WTC11 (cell line): Measurements from ENCODE around the gene GATA2. TPM values are rescaled to one million over a fixed set of nuclear protein-coding genes. Genes with fewer than 3 reads are reported as not detected.

Source experiments
- ATAC-seq: fragments of 200-7000 bp; cut with Tn5 transposase; 2 replicates; pipeline ENCODE4 v1.10.0; 2021; ENCODE audit warnings: mild to moderate bottlenecking, moderate library complexity
- CTCF ChIA-PET: fragments of 300-600 bp; sonication (Branson Sonifier 250); formaldehyde crosslinking; loops from one replicate; lab custom pipeline; 2021; ENCODE audit warnings: antibody characterized with exemption; lab: Charles Lee
- POLR2A ChIA-PET: fragments of 350-600 bp; sonication (Branson Sonifier 250); formaldehyde crosslinking; loops from one replicate; lab custom pipeline; 2021; ENCODE audit warnings: antibody characterized with exemption; lab: Charles Lee
- DNase-seq: peaks from one replicate; pipeline ENCODE4 v3.0.0; 2021; ENCODE audit warnings: low spot score
- H3K27ac Mint-ChIP-seq: 2 replicates; pipeline ENCODE4 v1.8.0; 2021; ENCODE audit warnings: mixed read lengths
- H3K27me3 Mint-ChIP-seq: 2 replicates; pipeline ENCODE4 v1.8.0; 2021; ENCODE audit warnings: low read depth, mild to moderate bottlenecking, moderate library complexity, mixed read lengths
- H3K36me3 Mint-ChIP-seq: 2 replicates; pipeline ENCODE4 v1.8.0; 2021; ENCODE audit warnings: mixed read lengths
- H3K4me1 Mint-ChIP-seq: 2 replicates; pipeline ENCODE4 v1.8.0; 2022; ENCODE audit warnings: mixed read lengths
- H3K4me3 Mint-ChIP-seq: 2 replicates; pipeline ENCODE4 v1.8.0; 2021; ENCODE audit warnings: mild to moderate bottlenecking, moderate library complexity, mixed read lengths
- H3K9me3 Mint-ChIP-seq: 2 replicates; pipeline ENCODE4 v1.8.0; 2021; ENCODE audit warnings: mixed read lengths
- ATF6 ChIP-seq: sonication (generic); formaldehyde crosslinking; IDR thresholded peaks from 2 replicates; pipeline ENCODE4 v1.8.1; 2023; ENCODE audit warnings: mild to moderate bottlenecking, missing genetic modification reagents
- CDX4 ChIP-seq: fragments of 250-450 bp; sonication (Bioruptor Pico); IDR thresholded peaks from 2 replicates; pipeline ENCODE4 v1.9.0; 2021; ENCODE audit warnings: moderate library complexity, mild to moderate bottlenecking, inconsistent platforms, borderline replicate concordance
- E2F4 ChIP-seq: sonication (generic); formaldehyde crosslinking; IDR thresholded peaks from 2 replicates; pipeline ENCODE4 v1.8.1; 2022; ENCODE audit warnings: low read depth, mild to moderate bottlenecking, moderate library complexity, missing genetic modification reagents, borderline replicate concordance
- EMX1 ChIP-seq: fragments of 250-450 bp; sonication (Bioruptor Pico); IDR thresholded peaks from 2 replicates; pipeline ENCODE4 v1.8.0; 2021; ENCODE audit warnings: mild to moderate bottlenecking
- FOXJ3 ChIP-seq: sonication (generic); formaldehyde crosslinking; IDR thresholded peaks from 2 replicates; pipeline ENCODE4 v1.9.0; 2021; ENCODE audit warnings: missing genetic modification reagents, mild to moderate bottlenecking, borderline replicate concordance
- GTF2I ChIP-seq: fragments of 250-450 bp; sonication (Bioruptor Pico); conservative IDR thresholded peaks from 2 replicates; pipeline ENCODE4 v1.4.0; 2021; ENCODE audit warnings: mild to moderate bottlenecking
- IRF1 ChIP-seq: sonication (generic); formaldehyde crosslinking; IDR thresholded peaks from 2 replicates; pipeline ENCODE4 v1.8.0; 2023; ENCODE audit warnings: missing genetic modification reagents
- IRF2 ChIP-seq: sonication (generic); formaldehyde crosslinking; IDR thresholded peaks from 2 replicates; pipeline ENCODE4 v1.8.0; 2022; ENCODE audit warnings: low read depth, missing genetic modification reagents, borderline replicate concordance
- KAT7 ChIP-seq: sonication (generic); formaldehyde crosslinking; IDR thresholded peaks from 2 replicates; pipeline ENCODE4 v1.8.1; 2023; ENCODE audit warnings: missing genetic modification reagents, mild to moderate bottlenecking, borderline replicate concordance
- MLX ChIP-seq: sonication (generic); formaldehyde crosslinking; IDR thresholded peaks from 2 replicates; pipeline ENCODE4 v1.8.1; 2023; ENCODE audit warnings: mild to moderate bottlenecking, missing genetic modification reagents, moderate library complexity
- MXD4 ChIP-seq: fragments of 250-450 bp; sonication (Bioruptor Pico); IDR thresholded peaks from 2 replicates; pipeline ENCODE4 v1.8.0; 2021; ENCODE audit warnings: mild to moderate bottlenecking, moderate library complexity, borderline replicate concordance
- NFATC4 ChIP-seq: fragments of 250-450 bp; sonication (Bioruptor Pico); IDR thresholded peaks from 2 replicates; pipeline ENCODE4 v1.9.0; 2021; ENCODE audit warnings: mild to moderate bottlenecking
- NR3C1 ChIP-seq: sonication (generic); formaldehyde crosslinking; conservative IDR thresholded peaks from 2 replicates; pipeline ENCODE4 v1.8.1; 2023; ENCODE audit warnings: low read depth, mild to moderate bottlenecking, missing genetic modification reagents
- PRDM15 ChIP-seq: sonication (generic); formaldehyde crosslinking; IDR thresholded peaks from 2 replicates; pipeline ENCODE4 v1.8.0; 2022; ENCODE audit warnings: missing genetic modification reagents
- PRRX2 ChIP-seq: fragments of 250-450 bp; sonication (Bioruptor Pico); IDR thresholded peaks from 2 replicates; pipeline ENCODE4 v1.8.0; 2021; ENCODE audit warnings: mild to moderate bottlenecking
- TEAD1 ChIP-seq: sonication (generic); formaldehyde crosslinking; IDR thresholded peaks from 2 replicates; pipeline ENCODE4 v1.8.0; 2022; ENCODE audit warnings: mild to moderate bottlenecking, missing genetic modification reagents
- TEAD4 ChIP-seq: sonication (generic); formaldehyde crosslinking; IDR thresholded peaks from 2 replicates; pipeline ENCODE4 v1.8.0; 2022; ENCODE audit warnings: mild to moderate bottlenecking, missing genetic modification reagents
- TP53 ChIP-seq: sonication (generic); formaldehyde crosslinking; IDR thresholded peaks from 2 replicates; pipeline ENCODE4 v1.8.1; 2023; ENCODE audit warnings: mild to moderate bottlenecking, missing genetic modification reagents
- USF2 ChIP-seq: sonication (generic); formaldehyde crosslinking; IDR thresholded peaks from 2 replicates; pipeline ENCODE4 v1.8.1; 2023; ENCODE audit warnings: mild to moderate bottlenecking, missing genetic modification reagents, moderate library complexity
- ZNF121 ChIP-seq: sonication (generic); formaldehyde crosslinking; IDR thresholded peaks from 2 replicates; pipeline ENCODE4 v1.8.0; 2023; ENCODE audit warnings: missing genetic modification reagents
- ZNF138 ChIP-seq: sonication (generic); formaldehyde crosslinking; conservative IDR thresholded peaks from 2 replicates; pipeline ENCODE4 v1.8.1; 2022; ENCODE audit warnings: mild to moderate bottlenecking, moderate library complexity, missing genetic modification reagents
- ZNF232 ChIP-seq: sonication (generic); formaldehyde crosslinking; IDR thresholded peaks from 2 replicates; pipeline ENCODE4 v1.8.0; 2022; ENCODE audit warnings: mild to moderate bottlenecking, missing genetic modification reagents
- ZNF263 ChIP-seq: sonication (generic); formaldehyde crosslinking; IDR thresholded peaks from 2 replicates; pipeline ENCODE4 v1.8.1; 2022; ENCODE audit warnings: low read depth, mild to moderate bottlenecking, moderate library complexity, missing genetic modification reagents
- ZNF281 ChIP-seq: sonication (generic); formaldehyde crosslinking; IDR thresholded peaks from 2 replicates; pipeline ENCODE4 v1.8.0; 2023; ENCODE audit warnings: mild to moderate bottlenecking, missing genetic modification reagents
- ZNF671 ChIP-seq: fragments of 250-450 bp; sonication (Bioruptor Pico); IDR thresholded peaks from 2 replicates; pipeline ENCODE4 v1.8.0; 2021; ENCODE audit warnings: mild to moderate bottlenecking
- total RNA-seq: library from RNA; stranded (reverse); gene quantifications from 3 replicates; pipeline ENCODE4 v1.2.3, GENCODE V29; 2021

GATA2 gene
- total RNA-seq, 1 experiment from 2014 or later: 1.6 TPM

- ATAC-seq: no peak
- ChIA-PET CTCF (no interaction called here), POLR2A (no interaction called here)
- H3K4me1 Mint-ChIP-seq: no peaks in the 10 kb centered on the region
- peaks cover 31% of the 10 kb centered on the region for H3K27me3 Mint-ChIP-seq
- TF ChIP-seq PRDM15: no peak
- no peak for TF ChIP-seq ZNF263 (CRISPR knock-in tag)
- TF ChIP-seq IRF2 (CRISPR knock-in tag): no peak
- TF ChIP-seq FOXJ3 (CRISPR knock-in tag): no peak
- TF ChIP-seq USF2 (CRISPR knock-in tag): no peak
- TF ChIP-seq NFATC4 (CRISPR knock-in tag): no peak
- no peak for TF ChIP-seq ZNF138 (CRISPR knock-in tag)
- no peak for TF ChIP-seq ATF6 (CRISPR knock-in tag)
- TF ChIP-seq CDX4 (CRISPR knock-in tag): no peak
- no peak for TF ChIP-seq IRF1 (CRISPR knock-in tag)
- TF ChIP-seq ZNF121 (CRISPR knock-in tag): no peak
- no peak for TF ChIP-seq NR3C1 (CRISPR knock-in tag)
- TF ChIP-seq TP53 (CRISPR knock-in tag): no peak
- TF ChIP-seq MLX (CRISPR knock-in tag): no peak
- TF ChIP-seq TEAD1 (CRISPR knock-in tag): no peak
- no peak for TF ChIP-seq ZNF671 (CRISPR knock-in tag)
- TF ChIP-seq KAT7: no peak
- TF ChIP-seq ZNF232 (CRISPR knock-in tag): no peak
- H3K27ac Mint-ChIP-seq: no peak overlapping the region
- H3K4me3 Mint-ChIP-seq: no peak overlapping the region
- no peak for DNase-seq
- no peaks in the 10 kb centered on the region; the same call in 1 of the 2 replicates for H3K36me3 Mint-ChIP-seq
- H3K9me3 Mint-ChIP-seq: peaks cover 22% of the 10 kb centered on the region
These were observed 24.6 kb upstream of the GATA2 start for GRCh38 chr3:128517648-128518047.

- DNase-seq: no peak
- peaks cover 22% of the 10 kb centered on the region for H3K9me3 Mint-ChIP-seq
- H3K36me3 Mint-ChIP-seq: no peaks in the 10 kb centered on the region; the same call in 1 of the 2 replicates
- H3K27me3 Mint-ChIP-seq: peaks cover 23% of the 10 kb centered on the region
- CTCF ChIA-PET: no interaction called here
- no peak overlapping the region for H3K4me3 Mint-ChIP-seq
- POLR2A ChIA-PET: no interaction called here
- ATAC-seq: no peak
- no peak overlapping the region for H3K27ac Mint-ChIP-seq
- H3K4me1 Mint-ChIP-seq: no peaks in the 10 kb centered on the region
- no peak for TF ChIP-seq TEAD4 (CRISPR knock-in tag)
- no peak for TF ChIP-seq TP53 (CRISPR knock-in tag)
- TF ChIP-seq E2F4: no peak
- no peak for TF ChIP-seq EMX1 (CRISPR knock-in tag)
- TF ChIP-seq MXD4 (CRISPR knock-in tag): no peak
- TF ChIP-seq PRRX2: no peak
- TF ChIP-seq IRF2 (CRISPR knock-in tag): no peak
- no peak for TF ChIP-seq ZNF281
- TF ChIP-seq GTF2I (CRISPR knock-in tag): no peak
These were observed 23.0 kb upstream of the GATA2 start for GRCh38 chr3:128515967-128516366.
